ENCODE measurements around the gene TMEM132C. TPM values are rescaled to one million over a fixed set of nuclear protein-coding genes. Genes with fewer than 3 reads are reported as not detected.

TMEM132C gene
- total and polyA plus RNA-seq, 2 donors (not counting 3 experiments of a cell fraction or from before 2014, with no cell fraction given): not detected

DNA sequence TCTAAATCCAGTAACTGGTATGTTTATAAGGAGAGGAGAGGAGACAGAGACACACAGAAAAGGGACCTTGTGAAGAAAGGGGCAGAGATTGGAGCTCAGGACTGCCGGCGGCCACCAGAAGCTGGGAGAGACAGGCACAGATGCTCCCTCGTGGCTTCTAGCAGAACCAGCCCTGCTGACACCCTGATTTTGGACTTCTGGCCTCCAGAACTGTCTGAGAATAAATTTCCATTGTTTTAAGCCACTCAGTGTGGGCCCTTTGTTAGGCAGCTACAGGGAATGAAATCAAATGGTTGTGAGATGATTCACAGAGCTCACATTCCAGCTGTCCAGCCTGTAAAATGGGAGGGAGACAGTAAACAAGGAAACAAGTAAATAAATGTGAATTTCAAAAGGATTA, 47.6 kb downstream of the TMEM132C start:
- Histone ChIP-seq H2AFZ (ENCODE audit: low read depth, low read length) (no peak overlapping the region), H3K36me3 (ENCODE audit: control insufficient read depth in 2 of 2, extremely low read depth in 1 of 2, insufficient read depth in 2 of 2, low read length in 2 of 2) (no peaks in the 10 kb centered on the region), H3K79me2 (ENCODE audit: control insufficient read depth, insufficient read depth, low read length) (no peaks in the 10 kb centered on the region), H3K4me2 (ENCODE audit: insufficient read depth, low read length) (no peak overlapping the region), H3K4me1 (ENCODE audit: control insufficient read depth, extremely low read depth, insufficient read depth, low read length) (no peaks in the 10 kb centered on the region), H3K9me1 (replicated peaks; ENCODE audit: control insufficient read depth, extremely low read depth, insufficient read depth, low read length) (no peaks in the 10 kb centered on the region), H3K27ac (ENCODE audit: insufficient read depth, low read depth, low read length) (no peak overlapping the region), H3K9me3 (replicated peaks; ENCODE audit: control insufficient read depth, insufficient read depth, low read length) (peaks cover 12% of the 10 kb centered on the region), H3K9ac (replicated peaks; ENCODE audit: extremely low read depth, insufficient read depth, low read length) (no peak overlapping the region), H3K27me3 (ENCODE audit: control insufficient read depth in 2 of 2, insufficient read depth in 2 of 2, low read length in 2 of 2) (no peaks in the 10 kb centered on the region), H4K20me1 (replicated peaks; ENCODE audit: control insufficient read depth, extremely low read depth, insufficient read depth, low read length) (no peaks in the 10 kb centered on the region), H3K4me3 (replicated peaks in 1 of 3; ENCODE audit: insufficient read depth in 1 of 3, low read depth in 1 of 3, low read length in 3 of 3) (no peak overlapping the region)
- dilution Hi-C loops (cut with MboI; ENCODE audit: extremely low pct_ligation_motif_present, low sequenced_read_pairs) (no loop called here), intact Hi-C loops (cut with micrococcal nuclease) (no loop called here)
- DNase-seq (ENCODE audit: low read depth, low spot score): no peak
- BruUV-seq (replicated peaks): no TSS peak
- TF ChIP-seq MYC (IDR thresholded peaks at IDR 0.05; ENCODE audit: low read depth, low read length) (no peak), FOS (IDR thresholded peaks at IDR 0.05; ENCODE audit: borderline replicate concordance, insufficient read depth, low read length) (no peak), EZH2 (IDR thresholded peaks at IDR 0.05; ENCODE audit: borderline replicate concordance, low read depth, low read length, severe bottlenecking) (no peak), GATA2 (IDR thresholded peaks at IDR 0.05; ENCODE audit: insufficient read depth, insufficient read length, low read depth, low read length) (no peak), POLR2AphosphoS5 (IDR thresholded peaks at IDR 0.05; ENCODE audit: insufficient read depth, low read depth, low read length) (no peak), JUN (IDR thresholded peaks at IDR 0.05; ENCODE audit: borderline replicate concordance, insufficient read depth, insufficient read length, low read depth) (no peak), POLR2A (IDR thresholded peaks at IDR 0.05; ENCODE audit: low read depth, low read length) (no peak)
- TF ChIP-seq, protein P1, sequence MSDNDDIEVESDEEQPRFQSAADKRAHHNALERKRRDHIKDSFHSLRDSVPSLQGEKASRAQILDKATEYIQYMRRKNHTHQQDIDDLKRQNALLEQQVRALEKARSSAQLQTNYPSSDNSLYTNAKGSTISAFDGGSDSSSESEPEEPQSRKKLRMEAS (IDR thresholded peaks at IDR 0.05; ENCODE audit: insufficient read depth, insufficient read length): no peak
- TF ChIP-seq, protein P2, sequence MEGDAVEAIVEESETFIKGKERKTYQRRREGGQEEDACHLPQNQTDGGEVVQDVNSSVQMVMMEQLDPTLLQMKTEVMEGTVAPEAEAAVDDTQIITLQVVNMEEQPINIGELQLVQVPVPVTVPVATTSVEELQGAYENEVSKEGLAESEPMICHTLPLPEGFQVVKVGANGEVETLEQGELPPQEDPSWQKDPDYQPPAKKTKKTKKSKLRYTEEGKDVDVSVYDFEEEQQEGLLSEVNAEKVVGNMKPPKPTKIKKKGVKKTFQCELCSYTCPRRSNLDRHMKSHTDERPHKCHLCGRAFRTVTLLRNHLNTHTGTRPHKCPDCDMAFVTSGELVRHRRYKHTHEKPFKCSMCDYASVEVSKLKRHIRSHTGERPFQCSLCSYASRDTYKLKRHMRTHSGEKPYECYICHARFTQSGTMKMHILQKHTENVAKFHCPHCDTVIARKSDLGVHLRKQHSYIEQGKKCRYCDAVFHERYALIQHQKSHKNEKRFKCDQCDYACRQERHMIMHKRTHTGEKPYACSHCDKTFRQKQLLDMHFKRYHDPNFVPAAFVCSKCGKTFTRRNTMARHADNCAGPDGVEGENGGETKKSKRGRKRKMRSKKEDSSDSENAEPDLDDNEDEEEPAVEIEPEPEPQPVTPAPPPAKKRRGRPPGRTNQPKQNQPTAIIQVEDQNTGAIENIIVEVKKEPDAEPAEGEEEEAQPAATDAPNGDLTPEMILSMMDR (IDR thresholded peaks at IDR 0.05; ENCODE audit: extremely low read depth in 1 of 2, insufficient read depth in 1 of 2, low read depth in 1 of 2, low read length in 2 of 2): no peak
- no peak for FAIRE-seq
- POLR2A ChIA-PET: no interaction called here
- CTCF ChIA-PET: no interaction called here

Measured in endothelial cell of umbilical vein (primary cell).